H1 (cell line): ENCODE data around the gene CAMSAP1. TPM values are rescaled to one million over a fixed set of nuclear protein-coding genes. Genes with fewer than 3 reads are reported as not detected.

Experiments
- CTCF ChIA-PET: fragments of 300-600 bp; sonication (Branson Sonifier 250); formaldehyde crosslinking; loops from one replicate; lab custom pipeline; 2021; ENCODE audit not compliant: partially characterized antibody; lab: Charles Lee
- POLR2A ChIA-PET: fragments of 300-600 bp; sonication (Branson Sonifier 250); formaldehyde crosslinking; loops from one replicate; lab custom pipeline; 2021; ENCODE audit warnings: inconsistent platforms; ENCODE audit not compliant: partially characterized antibody; lab: Charles Lee
- DNase-seq, 2 experiments: peaks; one replicate each; pipeline versions ENCODE4 v3.0.0 to v3.0.0-alpha.2; 2010 to 2022; ENCODE audit warnings: low spot score in 2 of 2, low read depth in 1 of 2, mixed read lengths in 1 of 2
- FAIRE-seq: peaks from 2 replicates; lab custom pipeline; 2011; peaks lifted over from hg19 to GRCh38; lab: Jason Lieb, UNC
- H2AFZ ChIP-seq: 2 replicates; pipeline ENCODE4 v1.8.1; 2012; ENCODE audit warnings: low read length, inconsistent platforms
- H2AK5ac ChIP-seq: 2 replicates; pipeline ENCODE4 v1.6.1; 2013; ENCODE audit warnings: low read depth, low read length
- H2BK120ac ChIP-seq: replicated peaks from 2 replicates; pipeline ENCODE3; 2013; ENCODE audit warnings: low read depth, low read length, inconsistent platforms
- H2BK12ac ChIP-seq: 2 replicates; pipeline ENCODE4 v1.6.1; 2013; ENCODE audit warnings: low read depth, low read length
- H2BK15ac ChIP-seq: 2 replicates; pipeline ENCODE4 v1.6.1; 2013; ENCODE audit warnings: low read length
- H2BK20ac ChIP-seq: 2 replicates; pipeline ENCODE4 v1.6.1; 2013; ENCODE audit warnings: low read length
- H2BK5ac ChIP-seq: 2 replicates; pipeline ENCODE4 v1.6.1; 2013; ENCODE audit warnings: low read depth, low read length
- H3K14ac ChIP-seq: 2 replicates; pipeline ENCODE4 v1.6.1; 2013; ENCODE audit warnings: inconsistent platforms; ENCODE audit not compliant: insufficient read length
- H3K18ac ChIP-seq: 2 replicates; pipeline ENCODE4 v1.6.1; 2013; ENCODE audit warnings: low read length; ENCODE audit errors: extremely low read depth
- H3K23ac ChIP-seq: 2 replicates; pipeline ENCODE4 v1.6.1; 2013; ENCODE audit warnings: inconsistent platforms; ENCODE audit not compliant: insufficient read length
- H3K23me2 ChIP-seq: 2 replicates; pipeline ENCODE4 v1.6.1; 2013; ENCODE audit warnings: low read depth, low read length
- H3K27ac ChIP-seq: 2 replicates; pipeline ENCODE4 v1.6.1; 2011; ENCODE audit warnings: low read depth, low read length, inconsistent platforms
- H3K27me3 ChIP-seq, 4 experiments: replicated peaks in 1 of 4; 1 replicate in 1 of 4; 2 replicates in 3 of 4; pipeline versions ENCODE4 v1.6.1 to v1.8.1; 2011 to 2013; ENCODE audit warnings: low read length in 3 of 4, mild to moderate bottlenecking in 3 of 4, inconsistent platforms in 2 of 4, mixed read lengths in 2 of 4, moderate library complexity in 1 of 4; ENCODE audit not compliant: control insufficient read depth in 3 of 4, insufficient read depth in 3 of 4; ENCODE audit errors: extremely low read depth in 1 of 4
- H3K36me3 ChIP-seq, 4 experiments: 2 replicates each; pipeline versions ENCODE4 v1.6.1 to v1.8.1; 2011 to 2013; ENCODE audit warnings: mild to moderate bottlenecking in 4 of 4, low read length in 3 of 4, moderate library complexity in 2 of 4, control low read depth in 1 of 4, inconsistent platforms in 1 of 4; ENCODE audit not compliant: insufficient read depth in 4 of 4, control insufficient read depth in 2 of 4
- H3K4ac ChIP-seq: replicated peaks from 2 replicates; pipeline ENCODE3; 2013; ENCODE audit warnings: low read length, low read depth, mixed read lengths, inconsistent platforms; ENCODE audit not compliant: insufficient read length
- H3K4me1 ChIP-seq, 4 experiments: replicated peaks in 1 of 4; 1 replicate in 1 of 4; 2 replicates in 3 of 4; pipeline versions ENCODE4 v1.6.1 to v1.8.1; 2011 to 2013; ENCODE audit warnings: low read length in 3 of 4, inconsistent platforms in 2 of 4, mixed read lengths in 1 of 4; ENCODE audit not compliant: insufficient read depth in 4 of 4, control insufficient read depth in 3 of 4
- H3K4me2 ChIP-seq, 2 experiments: 2 replicates each; pipeline versions ENCODE4 v1.6.1 to v1.8.1; 2011 to 2013; ENCODE audit warnings: low read depth in 2 of 2, low read length in 2 of 2, control low read depth in 1 of 2, inconsistent platforms in 1 of 2, mild to moderate bottlenecking in 1 of 2; ENCODE audit not compliant: insufficient read depth in 1 of 2
- H3K4me3 ChIP-seq, 4 experiments: fragments of 200-600, 300-600 bp in 1 of 4; sonication (generic), shearing (Covaris generic), sonication (Bioruptor Twin) in 1 of 4; 2 replicates each; pipeline versions ENCODE4 v1.5.1 to v1.8.1; 2011 to 2016; ENCODE audit warnings: low read length in 4 of 4, low read depth in 3 of 4, control low read depth in 2 of 4, inconsistent platforms in 2 of 4, mild to moderate bottlenecking in 2 of 4, mixed read lengths in 1 of 4, moderate library complexity in 1 of 4; ENCODE audit not compliant: insufficient read depth in 2 of 4; ENCODE audit errors: extremely low read depth in 1 of 4
- H3K56ac ChIP-seq: replicated peaks from 2 replicates; pipeline ENCODE3; 2013; ENCODE audit warnings: low read depth, mild to moderate bottlenecking, mixed read lengths, low read length, inconsistent platforms; ENCODE audit not compliant: insufficient read length
- H3K79me1 ChIP-seq: 2 replicates; pipeline ENCODE4 v1.6.1; 2013; ENCODE audit warnings: low read depth, low read length, control low read depth
- H3K79me2 ChIP-seq, 2 experiments: 2 replicates each; pipeline versions ENCODE4 v1.6.1 to v1.8.1; 2012 to 2013; ENCODE audit warnings: low read length in 2 of 2, mild to moderate bottlenecking in 2 of 2, inconsistent platforms in 1 of 2; ENCODE audit not compliant: insufficient read depth in 2 of 2, control insufficient read depth in 1 of 2
- H3K9ac ChIP-seq, 4 experiments: replicated peaks in 1 of 4; 1 replicate in 1 of 4; 2 replicates in 3 of 4; pipeline versions ENCODE4 v1.6.1 to v1.8.1; 2011 to 2013; ENCODE audit warnings: low read depth in 3 of 4, low read length in 3 of 4, control low read depth in 2 of 4, mild to moderate bottlenecking in 2 of 4, moderate library complexity in 2 of 4, inconsistent platforms in 1 of 4; ENCODE audit errors: extremely low read depth in 1 of 4
- H3K9me3 ChIP-seq, 2 experiments: 2 replicates each; pipeline versions ENCODE4 v1.6.1 to v1.8.1; 2012 to 2013; ENCODE audit warnings: mild to moderate bottlenecking in 2 of 2, moderate library complexity in 2 of 2, control low read depth in 1 of 2, inconsistent platforms in 1 of 2, low read depth in 1 of 2, low read length in 1 of 2, mixed read lengths in 1 of 2; ENCODE audit not compliant: insufficient read depth in 2 of 2
- H4K20me1 ChIP-seq, 2 experiments: replicated peaks in 1 of 2; 2 replicates each; pipeline versions ENCODE3 to v1.8.1; 2011 to 2013; ENCODE audit warnings: inconsistent platforms in 2 of 2, low read length in 2 of 2, mild to moderate bottlenecking in 1 of 2; ENCODE audit not compliant: insufficient read depth in 2 of 2, control insufficient read depth in 1 of 2
- H4K5ac ChIP-seq: 2 replicates; pipeline ENCODE4 v1.6.1; 2013; ENCODE audit warnings: low read length, low read depth, mixed read lengths, inconsistent platforms; ENCODE audit not compliant: insufficient read length
- H4K8ac ChIP-seq: 2 replicates; pipeline ENCODE4 v1.8.0; 2013; ENCODE audit warnings: mild to moderate bottlenecking, moderate library complexity, low read length, inconsistent platforms; ENCODE audit not compliant: insufficient read depth; ENCODE audit errors: extremely low read depth
- H4K91ac ChIP-seq: replicated peaks from 2 replicates; pipeline ENCODE3; 2013; ENCODE audit warnings: low read length, mixed read lengths, inconsistent platforms; ENCODE audit not compliant: insufficient read length
- ASH2L ChIP-seq: fragments of 200-600, 300-600 bp; sonication (generic); IDR thresholded peaks from one replicate; pipeline ENCODE4 v1.7.1; 2017; ENCODE audit warnings: low read length
- GTF2F1 ChIP-seq: IDR thresholded peaks from 2 replicates; pipeline ENCODE4 v1.6.1; 2012; ENCODE audit warnings: low read depth, low read length, improper control_type of control experiment, borderline replicate concordance
- JUN ChIP-seq: IDR thresholded peaks from 2 replicates; pipeline ENCODE4 v1.6.1; 2011; ENCODE audit warnings: low read depth, mild to moderate bottlenecking, improper control_type of control experiment, low read length
- KDM4A ChIP-seq: IDR thresholded peaks from one replicate; pipeline ENCODE4 v1.7.1; 2012; ENCODE audit warnings: low read depth, mild to moderate bottlenecking, moderate library complexity, low read length, inconsistent platforms; ENCODE audit not compliant: severe bottlenecking
- SRF ChIP-seq: IDR thresholded peaks from 2 replicates; pipeline ENCODE4 v1.6.1; 2011; ENCODE audit warnings: mild to moderate bottlenecking, low read depth, low read length, moderate library complexity
- TAF1 ChIP-seq: IDR thresholded peaks from 2 replicates; pipeline ENCODE4 v1.6.1; 2011; ENCODE audit warnings: mild to moderate bottlenecking, low read depth, low read length
- USF2 ChIP-seq: IDR thresholded peaks from 2 replicates; pipeline ENCODE4 v1.6.1; 2011; ENCODE audit warnings: low read length, improper control_type of control experiment
- WGBS, 2 experiments: shearing (Covaris generic) in 1 of 2; methylation state at CpG; one replicate each; pipeline versions ENCODE4 v1.1.6 to v1.1.7; 2013 to 2015; ENCODE audit warnings: low lambda C conversion rate in 2 of 2, mixed read lengths in 2 of 2, inconsistent platforms in 1 of 2, low coverage in 1 of 2, missing lambda C conversion rate in 1 of 2; ENCODE audit not compliant: insufficient replicate concordance in 2 of 2, insufficient coverage in 1 of 2, insufficient read length in 1 of 2; ENCODE audit errors: extremely low coverage in 1 of 2, missing lambda C conversion rate in 1 of 2; 5-methylcytosine and 5-hydroxymethylcytosine counted together
- polyA plus RNA-seq, 7 experiments: library from polyadenylated mRNA; depleted of rRNA in 3 of 7; stranded (reverse) in 5 of 7; unstranded in 2 of 7; fragments of >200 nt in 5 of 7; fragments of 200-250 nt in 2 of 7; gene quantifications; 1 replicate in 5 of 7; 2 replicates in 1 of 7; 4 replicates in 1 of 7; pipeline versions ENCODE4 v1.2.1 to v1.2.3, GENCODE V29; 2011 to 2013; ENCODE audit warnings: missing spikeins in 2 of 7, mixed read lengths in 2 of 7
- total RNA-seq: library from RNA; stranded (reverse); fragmentation: NEBNext Ultra II Directional; extraction: Animal tissue kit (Norgen Biotek cat#: 25700); gene quantifications from 2 replicates; pipeline ENCODE4 v1.2.1, GENCODE V29; 2021

CAMSAP1 gene
- total and polyA plus RNA-seq, 2 of the 8 experiments (the other 6 are each of a cell fraction or from before 2014, with no cell fraction given): 13.4 to 44.0 TPM

- 90% methylated on average over 24 of the region's 27 CpGs; no CpG with 5 or more reads in 1 of the 2 experiments for WGBS, 2 experiments
- Histone ChIP-seq H3K9me3 (no peaks in the 10 kb centered on the region), H4K8ac (no peak overlapping the region; the same call in 1 of the 2 replicates), H3K56ac (no peak overlapping the region), H2AFZ (no peak overlapping the region), H2BK20ac (no peak overlapping the region), H4K20me1 (peaks cover 2 to 20% of the 10 kb centered on the region in 2 experiments), H4K91ac (no peak overlapping the region), H3K4me3 (no peak overlapping the region), H2BK15ac (no peak overlapping the region), H3K27me3 (no peaks in the 10 kb centered on the region), H3K36me3 (peaks cover 3 to 14% (median 6%) of the 10 kb centered on the region in 4 experiments; a peak in 5 of 8 replicates), H3K14ac (no peak overlapping the region), H3K23me2 (no peaks in the 10 kb centered on the region), H2AK5ac (no peak overlapping the region), H2BK120ac (no peak overlapping the region), H3K4ac (no peak overlapping the region), H3K4me2 (no peak overlapping the region), H3K23ac (no peak overlapping the region), H2BK5ac (no peak overlapping the region), H3K79me1 (peaks cover 6% of the 10 kb centered on the region; the same call in 1 of the 2 replicates), H3K79me2 (no peaks in the 10 kb centered on the region), H3K18ac (no peak overlapping the region), H3K9ac (no peak overlapping the region), H3K27ac (no peak overlapping the region), H3K4me1 (no peaks in the 10 kb centered on the region; a peak in 1 of 7 replicates), H4K5ac (no peak overlapping the region), H2BK12ac (no peak overlapping the region)
- TF ChIP-seq KDM4A (no peak), JUN (no peak), TAF1 (no peak), USF2 (no peak), ASH2L (no peak), SRF (no peak), GTF2F1 (no peak)
- DNase-seq: no peak
- no peak for FAIRE-seq
- POLR2A ChIA-PET: interaction anchor here (1.4 kb wide), 1 partner anchor 104 kb away, joined by 3 read pairs; no protein-coding TSS in a partner anchor
- CTCF ChIA-PET: interaction anchor here (1.0 to 1.7 kb wide), 2 partner anchors 39 to 65 kb away, joined by 3 to 5 read pairs; no protein-coding TSS in a partner anchor
Observed at GRCh38 chr9:135928731-135929655, 21.6 kb upstream of the CAMSAP1 start.
